ENCODE data around the gene HERC2. TPM values are rescaled to one million over a fixed set of nuclear protein-coding genes. Genes with fewer than 3 reads are reported as not detected.

HERC2 gene
- total RNA-seq, 4 donors from 2014 or later = 42.8 to 77.7 (median 44.4) TPM

DNA sequence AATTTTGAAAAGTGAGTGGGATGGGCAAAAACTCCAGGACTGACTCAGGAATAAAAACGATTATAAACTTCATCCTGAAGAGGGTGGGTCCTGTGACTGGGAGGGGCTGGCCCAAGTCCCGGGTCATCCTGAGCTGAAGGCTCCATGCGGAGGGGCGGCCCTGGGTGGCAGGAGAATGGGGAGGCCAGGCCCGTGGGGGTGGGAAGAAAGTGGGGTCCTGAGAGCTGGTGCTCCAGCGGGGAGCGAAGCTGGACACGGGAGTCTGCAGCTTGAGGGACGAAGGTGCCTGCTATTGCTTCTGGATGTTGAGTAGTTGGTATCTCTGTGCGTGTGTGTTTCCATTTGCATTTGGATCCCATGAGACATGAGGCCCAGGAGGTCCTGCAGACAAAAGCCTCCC, 218.1 kb downstream of the HERC2 start:
- DNase-seq (ENCODE audit: low spot score) = no peak
- TF ChIP-seq, protein P1, sequence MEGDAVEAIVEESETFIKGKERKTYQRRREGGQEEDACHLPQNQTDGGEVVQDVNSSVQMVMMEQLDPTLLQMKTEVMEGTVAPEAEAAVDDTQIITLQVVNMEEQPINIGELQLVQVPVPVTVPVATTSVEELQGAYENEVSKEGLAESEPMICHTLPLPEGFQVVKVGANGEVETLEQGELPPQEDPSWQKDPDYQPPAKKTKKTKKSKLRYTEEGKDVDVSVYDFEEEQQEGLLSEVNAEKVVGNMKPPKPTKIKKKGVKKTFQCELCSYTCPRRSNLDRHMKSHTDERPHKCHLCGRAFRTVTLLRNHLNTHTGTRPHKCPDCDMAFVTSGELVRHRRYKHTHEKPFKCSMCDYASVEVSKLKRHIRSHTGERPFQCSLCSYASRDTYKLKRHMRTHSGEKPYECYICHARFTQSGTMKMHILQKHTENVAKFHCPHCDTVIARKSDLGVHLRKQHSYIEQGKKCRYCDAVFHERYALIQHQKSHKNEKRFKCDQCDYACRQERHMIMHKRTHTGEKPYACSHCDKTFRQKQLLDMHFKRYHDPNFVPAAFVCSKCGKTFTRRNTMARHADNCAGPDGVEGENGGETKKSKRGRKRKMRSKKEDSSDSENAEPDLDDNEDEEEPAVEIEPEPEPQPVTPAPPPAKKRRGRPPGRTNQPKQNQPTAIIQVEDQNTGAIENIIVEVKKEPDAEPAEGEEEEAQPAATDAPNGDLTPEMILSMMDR (IDR thresholded peaks at IDR 0.05) = no peak
- ATAC-seq (ENCODE audit: low FRiP score) = no peak

DNA sequence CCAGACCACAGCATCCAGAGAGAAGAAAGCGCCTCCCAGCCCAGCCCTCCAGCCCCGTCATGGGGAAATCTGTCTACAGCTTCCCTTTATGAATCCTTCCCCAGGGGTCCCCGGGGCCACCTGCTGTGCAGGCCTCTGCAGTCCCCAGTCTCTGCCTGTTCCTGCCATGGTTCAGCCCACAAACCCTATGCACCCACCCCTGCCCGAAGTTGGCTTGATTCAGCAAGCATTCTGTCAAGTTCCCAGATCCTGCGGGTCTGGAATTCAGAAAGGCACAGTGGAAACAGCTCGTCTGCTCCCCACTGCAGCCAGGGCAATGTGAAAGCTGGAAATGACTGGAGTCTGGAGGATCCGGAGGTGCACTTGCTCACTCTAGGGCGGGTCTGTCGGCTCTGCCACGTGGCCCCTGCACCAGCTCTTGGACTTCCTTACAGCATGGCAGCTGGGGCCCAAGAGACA, 220.0 kb downstream of the HERC2 start:
- ATAC-seq (ENCODE audit: low FRiP score) (no peak), DNase-seq (ENCODE audit: low spot score) (no peak)
- TF ChIP-seq, protein P1 (IDR thresholded peaks at IDR 0.05) = no peak

DNA sequence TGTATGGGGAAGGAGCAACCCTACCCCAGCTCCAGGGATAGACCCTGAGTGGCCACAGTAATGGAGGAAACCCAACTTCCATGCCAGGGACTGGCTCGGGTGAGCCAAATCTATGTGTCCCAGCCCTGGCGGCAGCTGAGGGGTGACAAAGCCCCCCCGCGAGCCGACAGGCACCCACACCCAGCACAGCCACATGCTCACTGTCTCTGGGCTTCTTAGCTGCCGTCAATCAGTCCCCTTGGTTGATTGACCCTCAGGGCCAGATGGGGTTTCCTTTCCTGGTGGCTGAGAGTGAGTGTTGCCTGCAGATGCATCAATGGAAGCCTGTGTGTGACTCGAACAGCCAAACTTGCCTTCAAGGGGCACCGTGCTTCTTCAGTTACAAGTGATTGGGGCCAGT, 220.8 kb downstream of the HERC2 start:
- ATAC-seq (ENCODE audit: low FRiP score) = no peak
- DNase-seq (ENCODE audit: low spot score) = no peak
- TF ChIP-seq, protein P1 (IDR thresholded peaks at IDR 0.05) = no peak

DNA sequence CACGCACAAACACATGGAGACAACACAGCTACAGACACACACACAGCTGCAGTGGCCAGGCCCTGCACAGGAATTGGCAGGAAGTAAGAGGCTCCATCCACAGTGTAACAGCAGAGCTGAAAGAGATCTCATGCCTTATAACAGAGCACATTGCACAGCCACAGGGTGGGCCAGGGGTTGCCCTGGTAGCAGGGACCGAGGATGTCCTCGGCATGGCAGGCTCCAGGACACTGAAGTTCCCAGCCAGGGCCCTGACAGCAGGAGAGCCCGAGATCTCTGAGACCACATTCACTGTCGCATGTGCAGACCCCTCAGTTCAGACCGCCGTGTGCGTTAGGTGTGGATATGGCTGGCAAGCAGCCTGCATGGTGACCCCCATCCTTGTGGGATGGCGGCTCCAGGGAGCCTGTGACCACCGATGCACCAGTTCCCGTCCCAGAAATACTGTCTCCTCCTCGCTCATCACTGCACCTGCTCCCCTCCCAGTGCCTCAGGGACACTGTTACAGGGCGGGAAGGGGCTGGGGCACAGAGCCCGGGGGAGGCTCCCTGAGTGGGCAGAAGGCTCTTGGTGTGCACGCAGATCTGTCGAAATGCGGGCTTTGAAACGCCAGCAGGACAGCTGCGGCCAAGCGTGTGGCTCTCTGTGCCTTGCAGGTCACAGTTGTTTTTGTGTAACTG, 221.3 kb downstream of the HERC2 start:
- TF ChIP-seq, protein P1 (IDR thresholded peaks at IDR 0.05) = no peak
- ATAC-seq (ENCODE audit: low FRiP score) = no peak
- no peak for DNase-seq (ENCODE audit: low spot score)

DNA sequence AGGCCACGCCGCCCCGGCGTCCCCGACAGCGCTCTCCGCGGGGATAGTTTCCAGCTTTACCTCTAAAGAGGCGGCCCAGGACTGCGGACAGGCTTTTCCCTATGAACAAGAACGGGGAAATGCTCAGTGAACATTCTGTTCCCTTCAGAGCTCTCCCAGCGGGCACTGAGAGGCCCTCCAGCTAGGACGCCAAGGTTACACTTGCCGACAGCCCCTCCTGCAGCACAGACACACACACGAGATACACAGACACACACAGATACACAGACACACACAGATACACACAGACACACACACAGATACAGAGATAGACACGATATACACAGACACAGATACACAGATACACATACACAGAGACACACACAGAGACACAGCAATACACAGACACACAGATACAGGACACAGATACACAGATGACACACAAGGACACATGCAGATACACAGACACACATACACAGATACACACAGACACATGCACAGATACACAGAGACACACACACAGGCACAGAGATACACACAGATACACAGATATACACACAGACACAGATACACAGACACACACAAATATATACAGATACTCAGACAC, 222.3 kb downstream of the HERC2 start:
- DNase-seq (ENCODE audit: low spot score) = no peak
- no peak for ATAC-seq (ENCODE audit: low FRiP score)
- TF ChIP-seq, protein P1 (IDR thresholded peaks at IDR 0.05) = no peak

DNA sequence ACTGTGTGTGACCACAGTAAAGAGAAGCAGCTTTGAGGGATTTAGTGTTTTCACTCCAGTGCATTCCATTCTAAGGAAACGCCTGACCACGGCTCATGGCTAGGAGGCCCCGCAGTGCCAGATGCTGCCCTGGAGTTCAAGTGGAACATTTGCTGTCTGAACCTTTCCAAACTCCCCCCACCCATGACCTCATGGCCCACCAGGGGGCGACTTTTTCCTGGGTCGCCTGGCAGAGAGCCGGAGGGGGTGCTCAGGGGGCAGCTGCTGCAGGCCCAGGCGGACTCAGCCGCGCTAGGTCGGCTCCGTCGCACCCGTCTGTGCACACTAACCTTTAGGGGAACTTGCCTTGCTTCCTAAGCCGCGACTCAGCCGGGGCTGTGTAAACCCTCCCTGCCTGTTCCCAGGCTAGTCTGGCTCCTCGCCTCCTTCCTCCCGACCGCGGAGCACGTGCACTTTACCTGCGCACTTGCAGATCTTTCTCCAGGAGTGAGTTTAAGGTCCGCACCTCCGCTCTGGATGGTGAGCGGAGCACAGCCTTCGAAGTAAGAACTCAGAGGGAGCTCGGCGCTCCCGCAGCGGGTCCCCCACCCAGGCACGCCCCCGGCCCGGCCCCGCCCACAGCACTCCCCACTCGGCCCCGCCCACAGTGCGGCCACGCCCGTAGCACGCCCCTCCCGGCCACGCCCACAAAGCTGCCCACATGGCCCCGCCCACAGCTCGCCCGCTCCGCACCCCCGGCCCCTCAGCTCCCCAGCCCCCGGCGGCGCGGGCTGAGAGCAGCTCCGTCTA, 223.0 kb downstream of the HERC2 start, which contains the start of gene OCA2:
TSS of gene OCA2 (minus strand) at position 550 of the 789 bp plus-strand sequence. CDS start 17,441 bp downstream, outside the sequence.
- TF ChIP-seq, protein P1 (IDR thresholded peaks at IDR 0.05) = no peak
- ATAC-seq (ENCODE audit: low FRiP score) (peak; percentile 57), DNase-seq (ENCODE audit: low spot score) (no peak)

Measured in omental fat pad (tissue), 4 donors.